Panc1 (cell line): ENCODE data around the gene CBFB. TPM values are rescaled to one million over a fixed set of nuclear protein-coding genes. Genes with fewer than 3 reads are reported as not detected.
A peak's percentile ranks its signal among the peaks of the same experiment; 100 is the strongest.

Source experiments
- ATAC-seq: fragments of 200-7000 bp; cut with Tn5 transposase; 2 replicates; pipeline ENCODE4 v1.9.1; 2020; ENCODE audit warnings: mild to moderate bottlenecking, moderate library complexity
- BruUV-seq: library from RNA; stranded (reverse); fragments of 400-500 nt; replicated peaks from 2 replicates; lab custom pipeline; 2021; lab: Mats Ljungman, UMichigan
- CTCF ChIA-PET: fragments of 300-600 bp; sonication (Branson Sonifier 250); formaldehyde crosslinking; loops from one replicate; lab custom pipeline; 2022; ENCODE audit warnings: antibody characterized with exemption; lab: Charles Lee
- POLR2A ChIA-PET: fragments of 300-600 bp; sonication (Branson Sonifier 250); formaldehyde crosslinking; loops from one replicate; lab custom pipeline; 2022; ENCODE audit warnings: antibody characterized with exemption; lab: Charles Lee
- DNase-seq: peaks from one replicate; pipeline ENCODE4 v3.0.0-alpha.2; 2010; ENCODE audit warnings: low read depth, low spot score
- H3K27ac ChIP-seq: 2 replicates; pipeline ENCODE4 v1.5.1; 2011; ENCODE audit warnings: mild to moderate bottlenecking, low read length, inconsistent platforms
- H3K27me3 ChIP-seq: fragments of 200-500 bp; sonication (Bioruptor generic); 2 replicates; pipeline ENCODE4 v1.6.0; 2014; ENCODE audit warnings: low read length, inconsistent platforms; ENCODE audit not compliant: control insufficient read depth, insufficient read depth
- H3K36me3 ChIP-seq: fragments of 200-500 bp; sonication (Bioruptor generic); 2 replicates; pipeline ENCODE4 v1.5.1; 2014; ENCODE audit warnings: inconsistent platforms, mild to moderate bottlenecking, low read length, moderate library complexity; ENCODE audit not compliant: control insufficient read depth, insufficient read depth
- H3K4me1 ChIP-seq: 2 replicates; pipeline ENCODE4 v1.5.1; 2011; ENCODE audit warnings: inconsistent platforms, mild to moderate bottlenecking, low read length, moderate library complexity; ENCODE audit not compliant: control insufficient read depth, insufficient read depth
- H3K4me3 ChIP-seq, 2 experiments: 2 replicates each; pipeline ENCODE4 v1.5.1; 2011 to 2012; ENCODE audit warnings: low read depth in 2 of 2, low read length in 2 of 2, mild to moderate bottlenecking in 2 of 2, inconsistent platforms in 1 of 2, moderate library complexity in 1 of 2
- H3K9me3 ChIP-seq: fragments of 200-500 bp; sonication (Bioruptor generic); 2 replicates; pipeline ENCODE4 v1.5.1; 2014; ENCODE audit warnings: low read depth, mild to moderate bottlenecking, inconsistent platforms, low read length, moderate library complexity; ENCODE audit not compliant: control insufficient read depth, insufficient read depth
- POLR2AphosphoS5 ChIP-seq: IDR thresholded peaks from 2 replicates; pipeline ENCODE4 v1.6.1; 2012; ENCODE audit warnings: mild to moderate bottlenecking, low read depth, low read length, moderate library complexity
- SIN3A ChIP-seq: IDR thresholded peaks from 2 replicates; pipeline ENCODE4 v1.6.1; 2012; ENCODE audit warnings: low read depth, mild to moderate bottlenecking, low read length, moderate library complexity, borderline replicate concordance; ENCODE audit not compliant: insufficient read depth
- TCF7L2 ChIP-seq: IDR thresholded peaks from 2 replicates; pipeline ENCODE4 v1.6.1; 2011; ENCODE audit warnings: mild to moderate bottlenecking, low read depth, low read length, inconsistent platforms
- in situ Hi-C: cut with HindIII; loops from 2 replicates; pipeline ENCODE4 v1.10.0; 2016; ENCODE audit warnings: low sequenced_read_pairs, low pct_unique_long_range_greater_than_20kb
- intact Hi-C: fragments of 100-400 bp; cut with micrococcal nuclease; formaldehyde crosslinking; loops from one replicate; pipeline ENCODE4 v1.10.0; 2022; ENCODE audit not compliant: unreplicated experiment
- total RNA-seq: library from RNA; stranded (reverse); gene quantifications from one replicate; pipeline ENCODE4 v1.2.1, GENCODE V29; 2021; ENCODE audit not compliant: unreplicated experiment
- TF ChIP-seq, protein P1 (sequence below): fragments of 450-650 bp; IDR thresholded peaks from 2 replicates; pipeline ENCODE4 v1.5.1; 2017; ENCODE audit warnings: mild to moderate bottlenecking
- TF ChIP-seq, protein P2 (sequence below), 2 experiments: IDR thresholded peaks; 2 replicates each; pipeline ENCODE4 v1.6.1; 2011 to 2012; ENCODE audit warnings: low read depth in 2 of 2, control low read depth in 1 of 2, low read length in 1 of 2, mild to moderate bottlenecking in 1 of 2, moderate library complexity in 1 of 2; ENCODE audit not compliant: insufficient read depth in 1 of 2

CBFB gene
- total RNA-seq, 1 experiment from 2014 or later: 66.4 TPM

DNA sequence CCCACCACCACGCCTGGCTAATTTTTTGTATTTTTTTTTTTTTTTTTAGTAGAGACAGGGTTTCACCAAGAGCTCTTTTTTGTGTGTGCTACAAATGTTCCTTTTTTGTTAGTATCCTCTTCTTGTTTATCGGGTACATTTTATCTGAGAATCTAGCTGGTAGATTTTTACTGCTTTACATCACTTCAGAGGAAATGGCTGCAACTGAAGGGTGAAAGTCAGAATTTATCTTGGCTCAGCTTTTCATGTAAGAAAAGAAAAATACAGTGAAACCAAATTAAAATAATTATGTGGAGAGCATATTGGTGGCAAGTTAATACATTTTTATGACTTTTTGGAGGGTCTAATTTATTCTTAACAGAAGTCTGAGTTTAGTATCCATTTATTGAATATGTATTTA, 26.0 kb downstream of the CBFB start:
- ATAC-seq: no peak
- no peak for DNase-seq
- in situ Hi-C loops (no loop called here), intact Hi-C loops (no loop called here)
- no peaks in the 10 kb centered on the region for H3K9me3 ChIP-seq
- ChIA-PET POLR2A (interaction anchor here (0.7 kb wide), 1 partner anchor 81 kb away, joined by 3 read pairs; no protein-coding TSS in a partner anchor), CTCF (interaction anchor here (0.5 kb wide), 1 partner anchor 1138 kb away, joined by 3 read pairs; no protein-coding TSS in a partner anchor)
- H3K27ac ChIP-seq: no peak overlapping the region
- H3K27me3 ChIP-seq: no peaks in the 10 kb centered on the region
- TF ChIP-seq POLR2AphosphoS5: no peak
- no peak for TF ChIP-seq SIN3A
- no peak for TF ChIP-seq TCF7L2
- TF ChIP-seq, protein P1, sequence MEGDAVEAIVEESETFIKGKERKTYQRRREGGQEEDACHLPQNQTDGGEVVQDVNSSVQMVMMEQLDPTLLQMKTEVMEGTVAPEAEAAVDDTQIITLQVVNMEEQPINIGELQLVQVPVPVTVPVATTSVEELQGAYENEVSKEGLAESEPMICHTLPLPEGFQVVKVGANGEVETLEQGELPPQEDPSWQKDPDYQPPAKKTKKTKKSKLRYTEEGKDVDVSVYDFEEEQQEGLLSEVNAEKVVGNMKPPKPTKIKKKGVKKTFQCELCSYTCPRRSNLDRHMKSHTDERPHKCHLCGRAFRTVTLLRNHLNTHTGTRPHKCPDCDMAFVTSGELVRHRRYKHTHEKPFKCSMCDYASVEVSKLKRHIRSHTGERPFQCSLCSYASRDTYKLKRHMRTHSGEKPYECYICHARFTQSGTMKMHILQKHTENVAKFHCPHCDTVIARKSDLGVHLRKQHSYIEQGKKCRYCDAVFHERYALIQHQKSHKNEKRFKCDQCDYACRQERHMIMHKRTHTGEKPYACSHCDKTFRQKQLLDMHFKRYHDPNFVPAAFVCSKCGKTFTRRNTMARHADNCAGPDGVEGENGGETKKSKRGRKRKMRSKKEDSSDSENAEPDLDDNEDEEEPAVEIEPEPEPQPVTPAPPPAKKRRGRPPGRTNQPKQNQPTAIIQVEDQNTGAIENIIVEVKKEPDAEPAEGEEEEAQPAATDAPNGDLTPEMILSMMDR: no peak
- TF ChIP-seq, protein P2, sequence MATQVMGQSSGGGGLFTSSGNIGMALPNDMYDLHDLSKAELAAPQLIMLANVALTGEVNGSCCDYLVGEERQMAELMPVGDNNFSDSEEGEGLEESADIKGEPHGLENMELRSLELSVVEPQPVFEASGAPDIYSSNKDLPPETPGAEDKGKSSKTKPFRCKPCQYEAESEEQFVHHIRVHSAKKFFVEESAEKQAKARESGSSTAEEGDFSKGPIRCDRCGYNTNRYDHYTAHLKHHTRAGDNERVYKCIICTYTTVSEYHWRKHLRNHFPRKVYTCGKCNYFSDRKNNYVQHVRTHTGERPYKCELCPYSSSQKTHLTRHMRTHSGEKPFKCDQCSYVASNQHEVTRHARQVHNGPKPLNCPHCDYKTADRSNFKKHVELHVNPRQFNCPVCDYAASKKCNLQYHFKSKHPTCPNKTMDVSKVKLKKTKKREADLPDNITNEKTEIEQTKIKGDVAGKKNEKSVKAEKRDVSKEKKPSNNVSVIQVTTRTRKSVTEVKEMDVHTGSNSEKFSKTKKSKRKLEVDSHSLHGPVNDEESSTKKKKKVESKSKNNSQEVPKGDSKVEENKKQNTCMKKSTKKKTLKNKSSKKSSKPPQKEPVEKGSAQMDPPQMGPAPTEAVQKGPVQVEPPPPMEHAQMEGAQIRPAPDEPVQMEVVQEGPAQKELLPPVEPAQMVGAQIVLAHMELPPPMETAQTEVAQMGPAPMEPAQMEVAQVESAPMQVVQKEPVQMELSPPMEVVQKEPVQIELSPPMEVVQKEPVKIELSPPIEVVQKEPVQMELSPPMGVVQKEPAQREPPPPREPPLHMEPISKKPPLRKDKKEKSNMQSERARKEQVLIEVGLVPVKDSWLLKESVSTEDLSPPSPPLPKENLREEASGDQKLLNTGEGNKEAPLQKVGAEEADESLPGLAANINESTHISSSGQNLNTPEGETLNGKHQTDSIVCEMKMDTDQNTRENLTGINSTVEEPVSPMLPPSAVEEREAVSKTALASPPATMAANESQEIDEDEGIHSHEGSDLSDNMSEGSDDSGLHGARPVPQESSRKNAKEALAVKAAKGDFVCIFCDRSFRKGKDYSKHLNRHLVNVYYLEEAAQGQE (IDR thresholded peaks at IDR 0.05; ENCODE audit: insufficient read depth in 1 of 2, low read depth in 2 of 2, low read length in 1 of 2): no peak
- BruUV-seq: no TSS peak
- no peaks in the 10 kb centered on the region for H3K36me3 ChIP-seq
- H3K4me3 ChIP-seq: no peak overlapping the region
- peaks cover 4% of the 10 kb centered on the region; the same call in 1 of the 2 replicates for H3K4me1 ChIP-seq

- DNase-seq (peak; percentile 67), ATAC-seq (peak; percentile 80)
- ChIA-PET POLR2A (no interaction called here), CTCF (no interaction called here)
- intact Hi-C loops: no loop called here
- no peak overlapping the region for H3K27ac ChIP-seq
- H3K9me3 ChIP-seq: no peaks in the 10 kb centered on the region
- no peaks in the 10 kb centered on the region for H3K27me3 ChIP-seq
- in situ Hi-C loops: no loop called here
- BruUV-seq: TSS peak; percentile 19
- TF ChIP-seq SIN3A (no peak), TCF7L2 (no peak), POLR2AphosphoS5 (no peak)
- TF ChIP-seq, protein P2 (IDR thresholded peaks at IDR 0.05; ENCODE audit: insufficient read depth in 1 of 2, low read depth in 2 of 2, low read length in 1 of 2): no peak
- TF ChIP-seq, protein P1: no peak
- H3K36me3 ChIP-seq: no peaks in the 10 kb centered on the region
- peaks cover 4% of the 10 kb centered on the region; the same call in 1 of the 2 replicates for H3K4me1 ChIP-seq
- H3K4me3 ChIP-seq: no peak overlapping the region
These were observed 27.0 kb downstream of the CBFB start for GRCh38 chr16:67055712-67056487.
